Measurements from ENCODE around the gene PDE4B. TPM values are rescaled to one million over a fixed set of nuclear protein-coding genes. Genes with fewer than 3 reads are reported as not detected.

The PDE4B gene
- polyA plus RNA-seq, 2 of the 4 experiments (the other 2 are of a cell fraction): 20.2 to 56.8 TPM

DNA sequence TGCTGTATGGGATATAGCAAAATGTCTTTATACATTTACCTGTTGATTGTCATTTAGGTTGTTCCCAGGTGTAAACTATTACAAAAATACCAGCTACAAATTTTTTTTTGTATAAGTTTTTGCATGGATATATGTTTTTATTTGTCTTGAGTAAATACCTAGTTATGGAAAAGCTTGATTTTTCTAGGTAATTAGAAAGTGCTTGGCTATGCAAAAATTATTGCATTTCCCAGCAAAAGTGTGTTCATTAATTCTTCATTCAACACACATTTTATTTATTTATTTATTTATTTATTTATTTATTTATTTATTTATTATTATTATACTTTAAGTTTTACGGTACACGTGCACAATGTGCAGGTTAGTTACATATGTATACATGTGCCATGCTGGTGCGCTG lies 22.1 kb downstream of the PDE4B start:
- FAIRE-seq (no peak), ATAC-seq (no peak), DNase-seq (ENCODE audit: low read depth in 1 of 2, low spot score in 1 of 2) (no peak)
- Histone ChIP-seq H3K4me3 (no peak overlapping the region), H3K4me2 (no peak overlapping the region), H3K9me3 (no peaks in the 10 kb centered on the region), H3K4me1 (no peaks in the 10 kb centered on the region), H3K27ac (no peak overlapping the region)
- CTCF ChIA-PET: no interaction called here
- WGBS (ENCODE audit: missing lambda C conversion rate): 83% methylated on average over 3 of the region's 3 CpGs
- no peak for TF ChIP-seq FOSL2 (IDR thresholded peaks at IDR 0.05)
- no peak for TF ChIP-seq FOSL2 (CRISPR knock-in tag; IDR thresholded peaks at IDR 0.05)
- no peak for TF ChIP-seq ZNF302 (CRISPR knock-in tag; IDR thresholded peaks at IDR 0.05)
- no peak for TF ChIP-seq TP53 (CRISPR knock-in tag; IDR thresholded peaks at IDR 0.05)
- TF ChIP-seq RARB (CRISPR knock-in tag; IDR thresholded peaks at IDR 0.05): no peak
- no peak for TF ChIP-seq HEYL (CRISPR knock-in tag; IDR thresholded peaks at IDR 0.05)
- no peak for TF ChIP-seq SREBF2 (IDR thresholded peaks at IDR 0.05)
- TF ChIP-seq, protein P1, sequence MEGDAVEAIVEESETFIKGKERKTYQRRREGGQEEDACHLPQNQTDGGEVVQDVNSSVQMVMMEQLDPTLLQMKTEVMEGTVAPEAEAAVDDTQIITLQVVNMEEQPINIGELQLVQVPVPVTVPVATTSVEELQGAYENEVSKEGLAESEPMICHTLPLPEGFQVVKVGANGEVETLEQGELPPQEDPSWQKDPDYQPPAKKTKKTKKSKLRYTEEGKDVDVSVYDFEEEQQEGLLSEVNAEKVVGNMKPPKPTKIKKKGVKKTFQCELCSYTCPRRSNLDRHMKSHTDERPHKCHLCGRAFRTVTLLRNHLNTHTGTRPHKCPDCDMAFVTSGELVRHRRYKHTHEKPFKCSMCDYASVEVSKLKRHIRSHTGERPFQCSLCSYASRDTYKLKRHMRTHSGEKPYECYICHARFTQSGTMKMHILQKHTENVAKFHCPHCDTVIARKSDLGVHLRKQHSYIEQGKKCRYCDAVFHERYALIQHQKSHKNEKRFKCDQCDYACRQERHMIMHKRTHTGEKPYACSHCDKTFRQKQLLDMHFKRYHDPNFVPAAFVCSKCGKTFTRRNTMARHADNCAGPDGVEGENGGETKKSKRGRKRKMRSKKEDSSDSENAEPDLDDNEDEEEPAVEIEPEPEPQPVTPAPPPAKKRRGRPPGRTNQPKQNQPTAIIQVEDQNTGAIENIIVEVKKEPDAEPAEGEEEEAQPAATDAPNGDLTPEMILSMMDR (IDR thresholded peaks at IDR 0.05): no peak
- TF ChIP-seq, protein P2, sequence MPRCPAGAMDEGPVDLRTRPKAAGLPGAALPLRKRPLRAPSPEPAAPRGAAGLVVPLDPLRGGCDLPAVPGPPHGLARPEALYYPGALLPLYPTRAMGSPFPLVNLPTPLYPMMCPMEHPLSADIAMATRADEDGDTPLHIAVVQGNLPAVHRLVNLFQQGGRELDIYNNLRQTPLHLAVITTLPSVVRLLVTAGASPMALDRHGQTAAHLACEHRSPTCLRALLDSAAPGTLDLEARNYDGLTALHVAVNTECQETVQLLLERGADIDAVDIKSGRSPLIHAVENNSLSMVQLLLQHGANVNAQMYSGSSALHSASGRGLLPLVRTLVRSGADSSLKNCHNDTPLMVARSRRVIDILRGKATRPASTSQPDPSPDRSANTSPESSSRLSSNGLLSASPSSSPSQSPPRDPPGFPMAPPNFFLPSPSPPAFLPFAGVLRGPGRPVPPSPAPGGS (IDR thresholded peaks at IDR 0.05): no peak
- TF ChIP-seq, protein P3, sequence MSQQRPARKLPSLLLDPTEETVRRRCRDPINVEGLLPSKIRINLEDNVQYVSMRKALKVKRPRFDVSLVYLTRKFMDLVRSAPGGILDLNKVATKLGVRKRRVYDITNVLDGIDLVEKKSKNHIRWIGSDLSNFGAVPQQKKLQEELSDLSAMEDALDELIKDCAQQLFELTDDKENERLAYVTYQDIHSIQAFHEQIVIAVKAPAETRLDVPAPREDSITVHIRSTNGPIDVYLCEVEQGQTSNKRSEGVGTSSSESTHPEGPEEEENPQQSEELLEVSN (IDR thresholded peaks at IDR 0.05; ENCODE audit: borderline replicate concordance, low read depth): no peak
- no peak for TF ChIP-seq JUNB (IDR thresholded peaks at IDR 0.05)
- no peak for TF ChIP-seq NPAS2 (CRISPR knock-in tag; IDR thresholded peaks at IDR 0.05; ENCODE audit: borderline replicate concordance)
- TF ChIP-seq HOXB13 (CRISPR knock-in tag; IDR thresholded peaks at IDR 0.05; ENCODE audit: low read depth): no peak
- TF ChIP-seq, protein P4, sequence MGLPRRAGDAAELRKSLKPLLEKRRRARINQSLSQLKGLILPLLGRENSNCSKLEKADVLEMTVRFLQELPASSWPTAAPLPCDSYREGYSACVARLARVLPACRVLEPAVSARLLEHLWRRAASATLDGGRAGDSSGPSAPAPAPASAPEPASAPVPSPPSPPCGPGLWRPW (IDR thresholded peaks at IDR 0.05): no peak
- POLR2A ChIA-PET: no interaction called here

DNA sequence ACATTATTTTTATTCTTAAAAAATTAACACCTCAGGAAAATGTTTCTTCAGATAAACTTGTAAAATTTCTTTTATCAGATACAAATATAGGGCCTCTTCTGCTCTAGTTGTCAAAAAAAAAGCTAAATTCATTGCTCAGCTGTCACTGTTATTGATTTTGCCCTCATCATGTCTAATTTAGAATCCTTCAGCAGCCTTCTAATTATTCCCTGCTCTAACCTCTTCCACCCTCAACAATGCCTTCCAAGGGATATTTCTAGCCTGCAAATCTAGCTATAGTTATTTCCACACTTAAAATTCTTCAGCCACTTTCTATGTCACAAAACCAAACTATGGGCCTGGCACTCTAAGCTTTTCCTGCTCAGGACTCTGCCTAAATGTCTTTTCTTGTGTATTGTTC lies 25.2 kb downstream of the PDE4B start:
- H3K9me3 ChIP-seq: no peaks in the 10 kb centered on the region
- POLR2A ChIA-PET: no interaction called here
- TF ChIP-seq KDM5A (IDR thresholded peaks at IDR 0.05) (no peak), EHF (CRISPR knock-in tag; IDR thresholded peaks at IDR 0.05) (no peak), ZNF302 (CRISPR knock-in tag; IDR thresholded peaks at IDR 0.05) (no peak), MAFK (IDR thresholded peaks at IDR 0.05; ENCODE audit: partially characterized antibody) (no peak), CHD4 (IDR thresholded peaks at IDR 0.05; ENCODE audit: borderline replicate concordance) (no peak), NFE2L2 (conservative IDR thresholded peaks at IDR 0.05; ENCODE audit: low read length) (no peak), MAZ (IDR thresholded peaks at IDR 0.05; ENCODE audit: borderline replicate concordance, low read depth, low read length) (no peak)
- CTCF ChIA-PET: no interaction called here
- no peak overlapping the region for H3K27ac ChIP-seq
- FAIRE-seq (no peak), ATAC-seq (no peak), DNase-seq (ENCODE audit: low read depth in 1 of 2, low spot score in 1 of 2) (no peak)
- H3K4me3 ChIP-seq: no peak overlapping the region
- no peak overlapping the region for H3K4me2 ChIP-seq
- H3K4me1 ChIP-seq: no peaks in the 10 kb centered on the region

DNA sequence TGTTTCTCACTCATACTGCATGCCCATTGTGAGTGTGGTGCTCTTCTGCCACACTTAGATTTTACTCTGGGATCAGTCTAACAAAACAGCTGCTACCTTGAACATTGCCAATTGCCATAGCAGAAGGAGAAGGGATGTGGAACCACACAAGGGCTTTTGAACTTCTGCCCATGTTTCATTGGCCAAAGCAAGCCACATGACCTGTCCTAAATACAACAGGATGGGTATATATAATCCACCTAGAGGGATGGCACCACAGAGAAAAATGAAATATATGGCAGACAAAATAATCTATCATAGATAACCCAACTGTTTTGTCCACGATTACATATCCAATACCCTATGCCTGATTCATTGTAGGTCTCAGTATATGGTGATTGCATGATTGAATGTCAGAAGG lies 26.3 kb downstream of the PDE4B start:
- H3K4me2 ChIP-seq: no peak overlapping the region
- H3K4me1 ChIP-seq: no peaks in the 10 kb centered on the region
- 29% methylated on average over 1 of the region's 1 CpG for WGBS (ENCODE audit: missing lambda C conversion rate)
- DNase-seq (ENCODE audit: low read depth in 1 of 2, low spot score in 1 of 2) (no peak), FAIRE-seq (no peak), ATAC-seq (no peak)
- no peak overlapping the region for H3K27ac ChIP-seq
- H3K9me3 ChIP-seq: no peaks in the 10 kb centered on the region
- POLR2A ChIA-PET: no interaction called here
- no peak overlapping the region for H3K4me3 ChIP-seq
- CTCF ChIA-PET: no interaction called here
- TF ChIP-seq EP300 (IDR thresholded peaks at IDR 0.05) (no peak), BHLHE40 (IDR thresholded peaks at IDR 0.05; ENCODE audit: low read depth, low read length) (no peak), ZSCAN20 (CRISPR knock-in tag; IDR thresholded peaks at IDR 0.05) (no peak), RNF2 (IDR thresholded peaks at IDR 0.05; ENCODE audit: borderline replicate concordance, low read depth) (no peak), POLR2AphosphoS2 (conservative IDR thresholded peaks at IDR 0.05; ENCODE audit: low read length) (no peak), HEYL (CRISPR knock-in tag; IDR thresholded peaks at IDR 0.05) (no peak), CHD4 (IDR thresholded peaks at IDR 0.05; ENCODE audit: borderline replicate concordance) (no peak), CHD2 (IDR thresholded peaks at IDR 0.05; ENCODE audit: low read length, partially characterized antibody) (no peak), CBX8 (IDR thresholded peaks at IDR 0.05) (no peak)
- TF ChIP-seq, protein P3 (IDR thresholded peaks at IDR 0.05; ENCODE audit: borderline replicate concordance, low read depth): no peak
- TF ChIP-seq, protein P5, sequence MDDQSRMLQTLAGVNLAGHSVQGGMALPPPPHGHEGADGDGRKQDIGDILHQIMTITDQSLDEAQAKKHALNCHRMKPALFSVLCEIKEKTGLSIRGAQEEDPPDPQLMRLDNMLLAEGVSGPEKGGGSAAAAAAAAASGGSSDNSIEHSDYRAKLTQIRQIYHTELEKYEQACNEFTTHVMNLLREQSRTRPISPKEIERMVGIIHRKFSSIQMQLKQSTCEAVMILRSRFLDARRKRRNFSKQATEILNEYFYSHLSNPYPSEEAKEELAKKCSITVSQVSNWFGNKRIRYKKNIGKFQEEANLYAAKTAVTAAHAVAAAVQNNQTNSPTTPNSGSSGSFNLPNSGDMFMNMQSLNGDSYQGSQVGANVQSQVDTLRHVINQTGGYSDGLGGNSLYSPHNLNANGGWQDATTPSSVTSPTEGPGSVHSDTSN (IDR thresholded peaks at IDR 0.05): no peak
- TF ChIP-seq, protein P1 (IDR thresholded peaks at IDR 0.05): no peak
- TF ChIP-seq, protein P6, sequence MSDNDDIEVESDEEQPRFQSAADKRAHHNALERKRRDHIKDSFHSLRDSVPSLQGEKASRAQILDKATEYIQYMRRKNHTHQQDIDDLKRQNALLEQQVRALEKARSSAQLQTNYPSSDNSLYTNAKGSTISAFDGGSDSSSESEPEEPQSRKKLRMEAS (IDR thresholded peaks at IDR 0.05): no peak

All from A549 (cell line).